Lower lobe of right lung (tissue), 2 donors: Measurements from ENCODE around the gene RAI14. TPM values are rescaled to one million over a fixed set of nuclear protein-coding genes. Genes with fewer than 3 reads are reported as not detected.
"Not testable (repeated sequence)": the region's sequence is repeated elsewhere in the genome, so short reads cannot be mapped to it uniquely, and the experiment has no call there.

ENCODE experiments used
- ATAC-seq, 2 donors: fragments of 200-7000 bp; cut with Tn5 transposase; one replicate each; pipeline ENCODE4 v1.9.1; 2020 to 2022; ENCODE audit warnings: mild to moderate bottlenecking in 2 of 2, moderate library complexity in 2 of 2
- DNase-seq: peaks from one replicate; pipeline ENCODE4 v3.0.0-alpha.2; 2020
- H3K27ac ChIP-seq: fragments of 200-600 bp; one replicate; pipeline ENCODE4 v1.8.0; 2022
- H3K27me3 ChIP-seq: fragments of 200-600 bp; one replicate; pipeline ENCODE4 v1.8.0; 2022; ENCODE audit warnings: low read depth
- H3K36me3 ChIP-seq: fragments of 200-600 bp; one replicate; pipeline ENCODE4 v1.8.0; 2022; ENCODE audit warnings: mild to moderate bottlenecking
- H3K4me1 ChIP-seq: fragments of 200-600 bp; one replicate; pipeline ENCODE4 v1.8.0; 2022
- H3K4me3 ChIP-seq: fragments of 200-600 bp; one replicate; pipeline ENCODE4 v1.8.0; 2022; ENCODE audit warnings: mild to moderate bottlenecking
- H3K9me3 ChIP-seq: fragments of 200-600 bp; one replicate; pipeline ENCODE4 v1.8.0; 2022
- CTCF ChIP-seq: fragments of 200-600 bp; IDR thresholded peaks from one replicate; pipeline ENCODE4 v1.8.0; 2022; ENCODE audit warnings: antibody characterized with exemption, mild to moderate bottlenecking
- intact Hi-C: fragments of 100-400 bp; cut with DNase I; formaldehyde crosslinking; loops from one replicate; pipeline ENCODE4 v1.11.0; 2022
- total RNA-seq: library from RNA; stranded (reverse); fragmentation: NEBNext Ultra II Directional; extraction: Animal tissue kit (Norgen Biotek cat#: 25700); gene quantifications from one replicate; pipeline ENCODE4 v1.2.1, GENCODE V29; 2021
- donor health status: DM: no; HTN: yes; CAD: no; lungs with severe emphysema.

Gene RAI14
- total RNA-seq, 1 donor from 2014 or later: 66.8 TPM

DNA sequence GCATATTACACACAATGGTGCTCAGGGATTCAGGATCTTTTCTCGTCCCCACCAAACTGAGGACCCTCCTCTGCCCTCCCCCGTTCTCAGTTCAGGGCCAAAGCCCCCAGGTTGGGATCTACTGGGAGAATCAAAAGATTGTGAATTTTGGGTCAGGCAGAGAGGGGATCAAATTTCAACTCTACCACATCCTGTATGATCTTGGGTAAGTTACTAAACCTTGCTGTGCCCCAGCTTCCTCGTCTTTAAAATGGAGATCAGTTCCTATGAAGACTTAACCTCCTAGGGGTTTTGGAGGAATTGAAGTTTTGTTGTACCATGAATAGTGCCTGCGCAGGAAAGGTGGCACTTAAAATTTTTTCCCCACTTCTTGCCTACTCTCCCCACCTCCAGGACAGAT lies 62.4 kb downstream of the RAI14 start:
- H3K4me1 ChIP-seq: peaks cover 18% of the 10 kb centered on the region
- H3K9me3 ChIP-seq: no peaks in the 10 kb centered on the region
- ATAC-seq (no peak), DNase-seq (no peak)
- H3K4me3 ChIP-seq: no peak overlapping the region
- no peaks in the 10 kb centered on the region for H3K36me3 ChIP-seq
- intact Hi-C loops: no loop called here
- H3K27ac ChIP-seq: no peak overlapping the region
- no peak for TF ChIP-seq CTCF
- no peaks in the 10 kb centered on the region for H3K27me3 ChIP-seq

DNA sequence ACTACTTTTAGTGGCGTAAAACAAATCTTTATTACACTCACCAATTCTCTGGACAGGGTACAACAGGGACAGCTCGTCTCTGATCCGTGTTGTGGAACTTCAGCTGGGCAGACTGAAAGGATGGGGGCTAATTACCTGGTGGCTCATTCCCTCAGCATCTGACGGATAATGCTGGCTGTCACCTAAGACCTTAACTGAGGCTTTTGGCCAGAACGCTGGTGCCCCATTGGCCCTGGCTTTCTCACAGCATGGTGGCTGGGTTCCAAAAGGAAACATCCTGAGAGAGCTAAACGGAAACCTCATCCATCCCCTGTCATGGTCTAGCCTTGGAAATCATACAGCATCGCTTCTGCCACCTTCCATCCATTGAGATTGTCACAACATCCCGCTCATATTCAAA lies 62.9 kb downstream of the RAI14 start:
- Histone ChIP-seq H3K4me1 (peaks cover 18% of the 10 kb centered on the region), H3K36me3 (no peaks in the 10 kb centered on the region), H3K9me3 (no peaks in the 10 kb centered on the region), H3K27me3 (no peaks in the 10 kb centered on the region), H3K27ac (no peak overlapping the region), H3K4me3 (no peak overlapping the region)
- no peak for TF ChIP-seq CTCF
- no peak for DNase-seq
- no peak for ATAC-seq
- intact Hi-C loops: no loop called here

DNA sequence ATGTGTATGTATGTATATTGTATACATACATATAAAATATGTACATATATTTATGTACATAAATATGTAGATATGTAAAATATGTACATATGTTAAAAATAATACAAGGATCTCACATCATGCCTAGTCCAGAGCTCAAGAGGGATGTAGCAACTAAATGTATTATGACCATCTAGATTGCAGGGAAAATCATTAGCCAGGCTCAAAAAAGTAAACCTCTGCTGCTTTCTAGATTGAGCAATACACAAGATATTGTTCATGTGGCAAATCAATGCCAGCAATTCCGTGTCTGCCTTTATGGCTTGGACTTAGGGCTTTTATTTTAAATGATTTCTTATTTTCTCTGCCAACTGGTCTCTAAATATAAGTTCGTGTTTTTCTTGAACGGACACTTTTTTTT lies 65.2 kb downstream of the RAI14 start:
- intact Hi-C loops: no loop called here
- ATAC-seq (no peak), DNase-seq (no peak)
- Histone ChIP-seq H3K27me3 (no peaks in the 10 kb centered on the region), H3K4me3 (no peak overlapping the region), H3K36me3 (no peaks in the 10 kb centered on the region), H3K4me1 (peaks cover 18% of the 10 kb centered on the region), H3K9me3 (no peaks in the 10 kb centered on the region), H3K27ac (no peak overlapping the region)
- TF ChIP-seq CTCF: no peak

GRCh38 chr5:34722183-34722582 lies 66.1 kb downstream of the RAI14 start:
- Histone ChIP-seq H3K36me3 (no peaks in the 10 kb centered on the region), H3K27me3 (no peaks in the 10 kb centered on the region)

DNA sequence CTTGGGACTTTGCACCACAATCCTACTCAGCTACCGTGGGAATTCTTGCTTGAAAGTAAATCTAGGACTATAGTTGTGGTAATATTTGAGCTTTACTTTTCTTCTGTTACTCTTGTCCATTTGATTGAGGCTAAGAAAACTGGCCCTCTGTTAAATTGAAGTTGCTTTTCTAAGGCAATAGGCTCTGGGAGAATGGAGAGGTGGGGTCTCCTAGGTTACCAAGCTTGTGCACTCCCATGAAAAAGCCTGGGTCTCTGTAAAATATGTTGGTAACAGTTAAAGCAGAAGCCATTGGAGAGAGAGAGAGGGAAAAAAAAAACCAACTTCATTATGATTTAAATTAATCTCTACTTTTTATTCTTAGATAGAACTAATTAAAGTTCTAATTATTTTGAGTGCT lies 68.6 kb downstream of the RAI14 start:
- Histone ChIP-seq H3K36me3 (no peaks in the 10 kb centered on the region), H3K4me1 (peaks cover 4% of the 10 kb centered on the region), H3K9me3 (no peaks in the 10 kb centered on the region), H3K27ac (no peak overlapping the region), H3K4me3 (no peak overlapping the region), H3K27me3 (no peaks in the 10 kb centered on the region)
- intact Hi-C loops: no loop called here
- ATAC-seq: no peak
- no peak for DNase-seq
- no peak for TF ChIP-seq CTCF

More at GRCh38 chr5:34722183-34722582, 66.1 kb downstream of the RAI14 start:
- TF ChIP-seq CTCF: no peak
- peaks cover 16% of the 10 kb centered on the region for H3K4me1 ChIP-seq
- H3K9me3 ChIP-seq: no peaks in the 10 kb centered on the region
- intact Hi-C loops: no loop called here
- H3K27ac ChIP-seq: no peak overlapping the region
- DNase-seq: no peak
- no peak overlapping the region for H3K4me3 ChIP-seq
- ATAC-seq: no peak

- H3K9me3 ChIP-seq, intact Hi-C loops, DNase-seq, H3K4me3 ChIP-seq, ATAC-seq, H3K4me1 ChIP-seq, H3K27me3 ChIP-seq, H3K36me3 ChIP-seq, H3K27ac ChIP-seq: not testable (repeated sequence)
Observed at GRCh38 chr5:34727166-34727749, 71.1 kb downstream of the RAI14 start.
